Breast epithelium (tissue), 3 donors: ENCODE results near the gene KRT15.

Experiments
- POLR2A ChIP-seq: fragments of 450-650 bp; IDR thresholded peaks from one replicate; pipeline ENCODE4 v1.6.1; 2016; ENCODE audit warnings: antibody characterized with exemption, mild to moderate bottlenecking, moderate library complexity
- TF ChIP-seq, protein P1 (sequence below), 3 donors: fragments of 450-650 bp; IDR thresholded peaks; one replicate each; pipeline ENCODE4 v1.5.1; 2016 to 2017; ENCODE audit warnings: antibody characterized with exemption in 3 of 3, mild to moderate bottlenecking in 3 of 3, moderate library complexity in 3 of 3

DNA sequence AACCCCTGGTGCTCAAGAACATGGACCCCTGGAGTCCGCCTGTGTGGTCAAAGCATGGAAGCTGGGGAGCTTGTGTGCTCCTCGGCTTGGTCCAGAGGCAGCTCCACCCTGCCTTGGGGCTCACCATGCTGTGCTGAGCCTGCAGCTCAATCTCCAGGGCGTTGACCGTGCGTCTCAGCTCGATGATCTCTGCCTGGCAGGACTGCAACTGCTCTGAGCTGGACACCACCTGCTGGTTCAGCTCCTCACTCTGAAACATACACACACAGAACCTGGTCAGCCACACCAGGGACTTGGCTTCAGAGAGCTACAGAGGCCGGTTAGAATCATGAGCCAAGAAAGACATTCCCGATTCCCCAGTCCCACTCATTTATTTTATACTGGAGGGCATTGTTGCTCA lies 40.5 kb downstream of the KRT15 start:
- no peak for TF ChIP-seq POLR2A
- TF ChIP-seq, protein P1, sequence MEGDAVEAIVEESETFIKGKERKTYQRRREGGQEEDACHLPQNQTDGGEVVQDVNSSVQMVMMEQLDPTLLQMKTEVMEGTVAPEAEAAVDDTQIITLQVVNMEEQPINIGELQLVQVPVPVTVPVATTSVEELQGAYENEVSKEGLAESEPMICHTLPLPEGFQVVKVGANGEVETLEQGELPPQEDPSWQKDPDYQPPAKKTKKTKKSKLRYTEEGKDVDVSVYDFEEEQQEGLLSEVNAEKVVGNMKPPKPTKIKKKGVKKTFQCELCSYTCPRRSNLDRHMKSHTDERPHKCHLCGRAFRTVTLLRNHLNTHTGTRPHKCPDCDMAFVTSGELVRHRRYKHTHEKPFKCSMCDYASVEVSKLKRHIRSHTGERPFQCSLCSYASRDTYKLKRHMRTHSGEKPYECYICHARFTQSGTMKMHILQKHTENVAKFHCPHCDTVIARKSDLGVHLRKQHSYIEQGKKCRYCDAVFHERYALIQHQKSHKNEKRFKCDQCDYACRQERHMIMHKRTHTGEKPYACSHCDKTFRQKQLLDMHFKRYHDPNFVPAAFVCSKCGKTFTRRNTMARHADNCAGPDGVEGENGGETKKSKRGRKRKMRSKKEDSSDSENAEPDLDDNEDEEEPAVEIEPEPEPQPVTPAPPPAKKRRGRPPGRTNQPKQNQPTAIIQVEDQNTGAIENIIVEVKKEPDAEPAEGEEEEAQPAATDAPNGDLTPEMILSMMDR (IDR thresholded peaks at IDR 0.05), result no peak
